MM.1S (cell line): Measurements from ENCODE around the gene MRPS5.

Experiments used
- DNase-seq: peaks from one replicate; pipeline ENCODE4 v3.0.0-alpha.2; 2015
- H2AFZ ChIP-seq: fragments of 300-600 bp; sonication (generic); 2 replicates; pipeline ENCODE4 v1.6.0; 2016; ENCODE audit warnings: antibody characterized with exemption, low read length
- H3F3A ChIP-seq: fragments of 300-600 bp; sonication (generic); 2 replicates; pipeline ENCODE4 v1.6.1; 2016; ENCODE audit warnings: mild to moderate bottlenecking, antibody characterized with exemption, low read length, moderate library complexity, mixed read lengths; ENCODE audit not compliant: insufficient read depth
- H3K27ac ChIP-seq: fragments of 300-600 bp; sonication (generic); 2 replicates; pipeline ENCODE4 v1.5.1; 2016; ENCODE audit warnings: mild to moderate bottlenecking, low read length
- H3K27me3 ChIP-seq: fragments of 300-600 bp; sonication (generic); replicated peaks from 2 replicates; pipeline ENCODE4 v1.6.0; 2016; ENCODE audit warnings: low read length; ENCODE audit not compliant: insufficient read depth
- H3K36me3 ChIP-seq: fragments of 300-600 bp; sonication (generic); replicated peaks from 2 replicates; pipeline ENCODE4 v1.6.1; 2016; ENCODE audit warnings: mild to moderate bottlenecking, low read length, mixed read lengths; ENCODE audit not compliant: insufficient read depth
- H3K4me1 ChIP-seq: fragments of 300-600 bp; sonication (generic); 2 replicates; pipeline ENCODE4 v1.6.1; 2016; ENCODE audit warnings: low read length, mixed read lengths
- H3K4me2 ChIP-seq: fragments of 300-600 bp; sonication (generic); 2 replicates; pipeline ENCODE4 v1.6.0; 2016; ENCODE audit warnings: low read depth, low read length
- H3K4me3 ChIP-seq: fragments of 300-600 bp; sonication (generic); 2 replicates; pipeline ENCODE4 v1.5.1; 2016; ENCODE audit warnings: low read length, mixed read lengths
- H3K79me2 ChIP-seq: fragments of 300-600 bp; sonication (generic); 2 replicates; pipeline ENCODE4 v1.6.1; 2016; ENCODE audit warnings: mixed run types, low read length, mixed read lengths
- H3K9ac ChIP-seq: fragments of 300-600 bp; sonication (generic); 2 replicates; pipeline ENCODE4 v1.6.1; 2016; ENCODE audit warnings: low read length, mixed read lengths
- H3K9me2 ChIP-seq: fragments of 300-600 bp; sonication (generic); replicated peaks from 2 replicates; pipeline ENCODE4 v1.6.1; 2016; ENCODE audit warnings: mild to moderate bottlenecking, low read length, mixed read lengths; ENCODE audit not compliant: insufficient read depth
- H3K9me3 ChIP-seq: fragments of 300-600 bp; sonication (generic); replicated peaks from 2 replicates; pipeline ENCODE4 v1.6.1; 2016; ENCODE audit warnings: mild to moderate bottlenecking, low read length, mixed read lengths; ENCODE audit not compliant: insufficient read depth
- H4K20me1 ChIP-seq: fragments of 300-600 bp; sonication (generic); 2 replicates; pipeline ENCODE4 v1.6.1; 2016; ENCODE audit warnings: mild to moderate bottlenecking, low read length, moderate library complexity, mixed read lengths; ENCODE audit not compliant: insufficient read depth
- EZH2 ChIP-seq: fragments of 300-600 bp; sonication (generic); optimal IDR thresholded peaks from 2 replicates; pipeline ENCODE3; 2017; ENCODE audit warnings: low read depth, mild to moderate bottlenecking, antibody characterized with exemption, low read length, mixed read lengths
- EZH2phosphoT487 ChIP-seq: fragments of 300-600 bp; sonication (generic); IDR thresholded peaks from 2 replicates; pipeline ENCODE4 v1.6.1; 2018; ENCODE audit warnings: antibody characterized with exemption, low read length
- TF ChIP-seq, protein P1 (sequence below): fragments of 300-600 bp; sonication (generic); IDR thresholded peaks from 2 replicates; pipeline ENCODE4 v1.5.1; 2016; ENCODE audit warnings: antibody characterized with exemption, low read length, mixed read lengths

Gene MRPS5

DNA sequence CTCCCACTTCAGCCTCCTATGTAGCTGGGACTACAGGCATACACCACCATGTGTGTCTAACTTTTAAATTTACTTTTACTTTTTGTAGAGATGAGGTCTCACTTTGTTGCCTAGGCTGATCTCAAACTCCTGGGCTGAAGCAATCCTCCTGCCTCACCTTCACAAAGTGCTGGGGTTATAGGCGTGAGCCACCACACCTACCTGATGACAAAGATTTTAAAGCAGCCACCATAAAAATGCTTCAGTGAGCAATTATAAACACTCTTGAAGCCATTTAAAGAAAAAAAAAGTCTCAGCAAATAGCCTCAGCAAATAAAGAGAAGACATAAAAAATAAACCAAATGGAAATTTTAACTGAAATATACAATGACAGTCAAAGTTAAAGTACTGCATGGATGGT, 35.6 kb downstream of the MRPS5 start:
- Histone ChIP-seq H3K27ac (no peak overlapping the region), H2AFZ (no peak overlapping the region), H3K79me2 (no peaks in the 10 kb centered on the region), H3K4me2 (no peak overlapping the region), H3K9me3 (no peaks in the 10 kb centered on the region), H3K9me2 (no peaks in the 10 kb centered on the region), H4K20me1 (no peaks in the 10 kb centered on the region), H3K4me3 (no peak overlapping the region), H3K9ac (no peak overlapping the region), H3K36me3 (peaks cover 12% of the 10 kb centered on the region; the same call in 1 of the 2 replicates), H3K27me3 (no peaks in the 10 kb centered on the region), H3K4me1 (no peaks in the 10 kb centered on the region), H3F3A (peaks cover 2% of the 10 kb centered on the region; the same call in 1 of the 2 replicates)
- DNase-seq, result no peak
- TF ChIP-seq, protein P1, sequence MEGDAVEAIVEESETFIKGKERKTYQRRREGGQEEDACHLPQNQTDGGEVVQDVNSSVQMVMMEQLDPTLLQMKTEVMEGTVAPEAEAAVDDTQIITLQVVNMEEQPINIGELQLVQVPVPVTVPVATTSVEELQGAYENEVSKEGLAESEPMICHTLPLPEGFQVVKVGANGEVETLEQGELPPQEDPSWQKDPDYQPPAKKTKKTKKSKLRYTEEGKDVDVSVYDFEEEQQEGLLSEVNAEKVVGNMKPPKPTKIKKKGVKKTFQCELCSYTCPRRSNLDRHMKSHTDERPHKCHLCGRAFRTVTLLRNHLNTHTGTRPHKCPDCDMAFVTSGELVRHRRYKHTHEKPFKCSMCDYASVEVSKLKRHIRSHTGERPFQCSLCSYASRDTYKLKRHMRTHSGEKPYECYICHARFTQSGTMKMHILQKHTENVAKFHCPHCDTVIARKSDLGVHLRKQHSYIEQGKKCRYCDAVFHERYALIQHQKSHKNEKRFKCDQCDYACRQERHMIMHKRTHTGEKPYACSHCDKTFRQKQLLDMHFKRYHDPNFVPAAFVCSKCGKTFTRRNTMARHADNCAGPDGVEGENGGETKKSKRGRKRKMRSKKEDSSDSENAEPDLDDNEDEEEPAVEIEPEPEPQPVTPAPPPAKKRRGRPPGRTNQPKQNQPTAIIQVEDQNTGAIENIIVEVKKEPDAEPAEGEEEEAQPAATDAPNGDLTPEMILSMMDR, result no peak
- TF ChIP-seq EZH2phosphoT487 (no peak), EZH2 (no peak)

DNA sequence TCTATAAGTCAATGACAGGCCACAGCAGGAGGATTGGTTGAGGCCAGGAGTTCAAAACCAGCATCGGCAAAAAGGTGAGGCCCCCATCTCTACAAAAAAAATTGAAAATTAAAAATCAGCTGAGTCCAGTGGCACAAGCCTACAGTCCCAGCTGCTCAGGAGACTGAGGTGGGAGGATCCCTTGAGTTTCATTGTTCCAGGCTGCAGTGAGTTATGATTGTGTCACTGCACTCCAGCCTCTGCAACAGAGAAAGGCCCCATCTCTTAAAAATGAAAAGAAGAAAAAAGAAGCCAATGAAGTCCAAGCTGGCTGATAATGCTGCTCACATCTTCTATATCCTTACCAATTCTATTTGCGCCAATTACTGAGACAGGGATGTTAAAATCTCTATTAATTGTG, 39.1 kb downstream of the MRPS5 start:
- peaks cover 2% of the 10 kb centered on the region; the same call in 1 of the 2 replicates for H3F3A ChIP-seq
- TF ChIP-seq, protein P1, result no peak
- TF ChIP-seq EZH2phosphoT487, result no peak
- TF ChIP-seq EZH2, result no peak
- H2AFZ ChIP-seq, result no peak overlapping the region
- no peak overlapping the region for H3K9ac ChIP-seq
- peaks cover 5% of the 10 kb centered on the region; the same call in 1 of the 2 replicates for H3K36me3 ChIP-seq
- H3K27me3 ChIP-seq, result no peaks in the 10 kb centered on the region
- no peaks in the 10 kb centered on the region for H3K9me3 ChIP-seq
- H4K20me1 ChIP-seq, result no peaks in the 10 kb centered on the region
- H3K27ac ChIP-seq, result no peak overlapping the region
- no peaks in the 10 kb centered on the region for H3K9me2 ChIP-seq
- H3K4me2 ChIP-seq, result no peak overlapping the region
- H3K79me2 ChIP-seq, result no peaks in the 10 kb centered on the region
- no peak for DNase-seq
- no peaks in the 10 kb centered on the region for H3K4me1 ChIP-seq
- no peak overlapping the region for H3K4me3 ChIP-seq

GRCh38 chr2:95079199-95079683, 42.4 kb downstream of the MRPS5 start:
- no peak for DNase-seq
- Histone ChIP-seq H3K27me3 (no peaks in the 10 kb centered on the region), H3K79me2 (no peaks in the 10 kb centered on the region), H3K9me2 (no peaks in the 10 kb centered on the region), H3F3A (peaks cover 2% of the 10 kb centered on the region; the same call in 1 of the 2 replicates), H3K4me1 (no peaks in the 10 kb centered on the region), H3K4me3 (no peak overlapping the region), H4K20me1 (no peaks in the 10 kb centered on the region), H3K9me3 (no peaks in the 10 kb centered on the region), H2AFZ (no peak overlapping the region), H3K36me3 (no peaks in the 10 kb centered on the region), H3K27ac (no peak overlapping the region), H3K9ac (no peak overlapping the region), H3K4me2 (no peak overlapping the region)
- TF ChIP-seq EZH2phosphoT487, result no peak
- TF ChIP-seq EZH2, result no peak
- TF ChIP-seq, protein P1, result no peak
